Activated effector memory CD4-positive, alpha-beta T cell treated with anti-CD3 and anti-CD28 coated beads, Interleukin-2, amount 50 U/mL, for 16 hours (primary cell): ENCODE results near the gene PNMA6E.

Experiments used
- DNase-seq: peaks from one replicate; pipeline ENCODE4 v3.0.0-alpha.2; 2020

The PNMA6E gene

DNA sequence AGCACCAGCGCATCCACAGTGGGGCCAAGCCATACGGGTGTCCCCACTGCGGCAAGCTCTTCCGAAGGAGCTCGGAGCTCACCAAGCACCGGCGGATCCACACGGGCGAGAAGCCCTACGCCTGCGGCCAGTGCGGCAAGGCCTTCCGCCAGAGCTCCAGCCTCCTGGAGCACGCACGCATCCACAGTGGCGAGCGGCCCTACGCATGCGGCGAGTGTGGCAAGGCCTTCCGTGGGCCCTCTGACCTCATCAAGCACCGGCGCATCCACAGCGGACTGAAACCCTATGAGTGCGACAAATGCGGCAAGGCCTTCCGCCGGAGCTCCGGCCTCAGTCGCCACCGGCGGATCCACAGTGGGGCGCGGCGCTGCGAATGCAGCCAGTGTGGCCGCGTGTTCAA lies 53.6 kb downstream of the PNMA6E start:
- DNase-seq, result no peak
